HG03520 (cell line): ENCODE results near the gene EHD2.
"Not testable (repeated sequence)": the region's sequence is repeated elsewhere in the genome, so short reads cannot be mapped to it uniquely, and the experiment has no call there.

Experiments used
- ATAC-seq: cut with Tn5 transposase; IDR thresholded peaks from one replicate; pipeline ENCODE4 v1.9.1; 2021; ENCODE audit warnings: mild to moderate bottlenecking, moderate library complexity; ENCODE audit not compliant: unreplicated experiment

EHD2 gene

DNA sequence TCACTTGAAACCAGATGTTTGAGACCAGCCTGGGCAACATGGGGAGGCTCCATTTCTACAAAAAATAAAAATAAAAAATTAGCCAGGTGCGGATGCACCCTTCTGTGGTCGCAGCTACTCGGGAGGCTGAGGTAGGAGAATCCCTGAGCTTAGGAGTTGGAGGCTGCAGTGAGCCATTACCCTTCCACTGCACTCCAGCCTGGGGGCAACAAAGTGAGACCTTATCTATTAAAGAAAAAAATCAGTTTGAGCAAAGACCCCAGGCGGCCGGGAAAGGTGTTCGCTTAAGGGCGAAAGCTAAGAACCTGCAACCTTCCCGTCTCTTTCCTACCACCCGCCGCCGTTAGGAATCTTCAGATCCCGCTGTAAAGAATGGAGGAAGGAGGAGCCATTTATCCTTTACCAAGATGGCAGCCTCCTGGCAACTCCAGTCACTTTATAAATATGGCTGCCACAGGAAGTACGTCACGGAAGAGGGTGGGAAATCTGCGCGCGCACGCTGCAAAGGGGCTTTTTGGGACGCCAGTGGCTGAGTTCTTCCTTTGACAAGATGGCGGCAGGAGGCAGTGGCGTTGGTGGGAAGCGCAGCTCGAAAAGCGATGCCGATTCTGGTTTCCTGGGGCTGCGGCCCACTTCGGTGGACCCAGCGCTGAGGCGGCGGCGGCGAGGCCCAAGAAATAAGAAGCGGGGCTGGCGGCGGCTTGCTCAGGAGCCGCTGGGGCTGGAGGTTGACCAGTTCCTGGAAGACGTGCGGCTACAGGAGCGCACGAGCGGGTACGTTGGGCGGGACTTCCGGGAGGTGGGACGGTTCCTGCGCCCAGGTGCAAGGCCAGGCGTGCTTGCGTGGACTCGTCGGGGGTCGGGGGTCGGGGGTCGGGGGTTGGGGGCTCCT is 32.0 kb downstream of the EHD2 start, which contains the start of gene NOP53:
Gene NOP53 (plus strand): TSS at position 537 of the 892 bp plus-strand sequence. CDS start 14 bp downstream, at position 551.
- ATAC-seq, result peak; percentile 69

DNA sequence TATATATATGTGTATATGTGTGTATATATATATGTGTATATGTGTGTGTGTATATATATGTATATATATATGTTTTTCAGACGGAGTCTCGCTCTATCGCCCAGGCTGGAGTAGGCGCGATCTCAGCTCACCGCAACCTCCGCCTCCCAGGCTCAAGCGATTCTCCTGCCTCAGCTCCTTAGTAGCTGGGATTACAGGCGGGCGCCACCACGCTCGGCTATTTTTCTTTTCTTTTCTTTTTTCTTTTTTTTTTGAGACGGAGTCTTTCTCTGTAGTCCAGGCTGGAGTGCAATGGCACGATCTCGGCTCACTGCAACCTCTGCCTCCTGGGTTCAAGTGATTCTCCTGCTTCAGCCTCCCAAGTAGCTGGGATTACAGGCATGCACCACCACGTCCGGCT is 32.9 kb downstream of the EHD2 start:
- not testable (repeated sequence) for ATAC-seq

DNA sequence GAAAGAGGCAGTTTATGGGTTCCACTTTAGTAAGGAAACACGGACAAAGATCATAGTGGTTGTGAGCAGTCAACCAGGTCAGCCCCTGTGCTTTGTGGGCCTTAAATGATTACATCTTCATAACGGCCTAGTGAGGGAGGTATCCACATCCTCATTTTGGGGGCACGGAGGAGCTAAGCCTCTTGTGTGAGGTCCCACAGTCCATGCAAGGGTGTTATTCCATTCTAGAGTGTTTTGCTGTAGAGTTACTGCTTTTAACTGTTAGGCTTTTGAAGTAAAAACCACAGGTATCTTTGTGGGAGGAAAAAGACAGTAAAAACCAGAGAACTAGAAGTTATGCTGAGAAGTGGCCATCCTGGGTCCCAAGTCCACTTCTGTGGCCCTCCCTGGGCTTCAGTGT is 36.1 kb downstream of the EHD2 start:
- ATAC-seq, result no peak

- no peak for ATAC-seq
Measured at GRCh38 chr19:47750752-47751151, 37.5 kb downstream of the EHD2 start.

- no peak for ATAC-seq
Measured at GRCh38 chr19:47752440-47753211, 39.4 kb downstream of the EHD2 start.

- no peak for ATAC-seq
Measured at GRCh38 chr19:47754206-47755064, 41.2 kb downstream of the EHD2 start.

DNA sequence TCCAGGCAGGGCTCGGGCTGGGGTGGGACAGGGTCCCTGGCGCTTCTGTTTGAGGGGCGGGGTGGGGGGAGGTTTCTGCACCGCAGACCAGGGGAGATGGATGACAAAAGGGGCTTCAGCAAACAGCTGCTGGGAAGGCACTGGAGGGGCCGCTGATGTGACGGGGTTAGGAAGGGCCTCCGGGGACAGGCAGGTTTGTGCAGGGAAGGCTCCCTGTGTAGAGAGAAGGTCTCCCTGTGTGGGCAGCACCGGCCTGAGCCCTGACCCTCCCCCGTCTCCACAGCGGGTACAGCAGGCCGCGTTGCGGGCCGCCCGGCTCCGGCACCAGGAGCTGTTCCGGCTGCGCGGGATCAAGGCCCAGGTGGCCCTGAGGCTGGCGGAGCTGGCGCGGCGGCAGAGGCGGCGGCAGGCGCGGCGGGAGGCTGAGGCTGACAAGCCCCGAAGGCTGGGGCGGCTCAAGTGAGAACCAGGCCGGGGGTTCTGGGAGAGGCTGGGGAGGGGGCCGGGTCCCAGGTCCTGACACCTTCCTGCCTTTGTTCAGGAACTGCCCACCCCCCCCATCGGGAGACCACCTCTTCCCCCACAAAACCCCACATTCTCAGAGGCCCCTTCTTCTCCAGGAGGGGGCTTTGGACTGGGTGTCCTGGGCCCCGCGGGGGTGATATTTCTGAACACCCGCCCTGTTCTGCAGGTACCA is 42.0 kb downstream of the EHD2 start:
- no peak for ATAC-seq

DNA sequence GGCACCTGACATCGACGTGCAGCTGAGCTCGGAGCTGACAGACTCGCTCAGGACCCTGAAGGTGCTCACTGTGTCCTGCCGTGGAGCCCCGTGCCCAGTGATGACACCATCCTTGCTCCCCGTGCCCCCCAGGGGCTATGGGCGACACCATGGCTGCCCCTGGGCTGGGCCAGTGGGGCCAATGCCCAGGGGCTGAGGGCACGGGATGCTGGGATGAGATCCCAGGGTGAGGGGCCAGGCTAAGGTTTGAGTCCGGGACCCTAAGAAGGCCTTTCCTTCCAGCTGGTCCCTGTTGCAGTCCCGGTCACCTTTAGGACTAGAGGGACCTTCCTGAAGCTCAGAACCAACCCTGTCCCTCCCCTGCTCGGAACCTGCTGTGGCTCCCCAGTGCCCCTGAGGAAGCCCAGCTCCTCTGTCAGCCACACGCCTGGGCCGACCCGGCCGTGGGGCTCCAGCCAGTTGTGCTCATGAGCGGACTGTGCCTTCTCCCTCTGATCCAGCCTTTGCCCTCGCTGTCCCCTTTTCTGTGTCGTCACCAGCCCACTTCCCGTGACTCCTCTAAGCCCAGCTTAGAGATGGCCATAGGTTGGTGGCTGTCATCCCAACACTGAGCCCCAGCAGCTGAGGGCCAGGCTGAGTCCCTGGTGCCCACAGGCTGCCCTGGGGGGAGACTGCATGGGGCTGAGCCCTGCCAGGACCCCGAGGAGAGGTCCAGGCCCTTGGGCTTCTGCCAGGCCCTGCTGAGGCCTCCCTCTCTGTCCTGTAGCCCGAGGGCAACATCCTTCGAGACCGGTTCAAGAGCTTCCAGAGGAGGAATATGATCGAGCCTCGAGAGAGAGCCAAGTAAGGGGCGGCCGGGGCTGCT is 42.8 kb downstream of the EHD2 start:
- ATAC-seq, result no peak

GRCh38 chr19:47756627-47756929 is 43.4 kb downstream of the EHD2 start:
- no peak for ATAC-seq

DNA sequence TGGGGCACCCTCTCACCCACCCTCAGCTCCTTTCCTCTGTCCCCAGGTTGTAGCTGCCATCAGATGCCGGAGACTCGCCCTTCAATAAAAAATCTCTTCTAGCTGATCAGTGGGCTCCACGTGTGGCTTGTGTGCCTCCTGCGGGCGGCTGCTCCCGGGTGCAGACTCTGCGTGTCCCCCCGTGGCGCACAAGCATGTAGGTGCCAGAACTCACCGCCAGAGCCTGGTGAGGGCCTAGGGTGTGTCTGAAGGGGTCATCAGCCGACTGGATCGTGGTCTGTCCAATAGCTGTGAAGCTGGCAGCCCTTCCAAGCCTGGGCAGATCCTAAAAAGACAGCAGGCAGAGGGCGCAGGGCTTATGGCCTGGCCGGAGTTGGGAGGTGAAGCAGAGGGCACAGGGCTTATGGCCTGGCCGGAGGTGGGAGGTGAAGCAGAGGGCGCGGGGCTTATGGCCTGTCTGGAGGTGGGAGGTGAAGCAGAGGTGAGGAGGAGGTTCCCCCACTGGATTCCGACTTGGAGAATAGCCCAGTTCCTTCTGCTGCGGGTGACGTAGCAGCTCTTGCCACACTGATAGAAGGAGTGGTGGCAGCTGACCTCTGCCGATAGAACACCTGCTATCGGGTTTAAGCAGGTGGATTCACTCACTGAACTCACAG is 43.9 kb downstream of the EHD2 start:
- ATAC-seq, result no peak

DNA sequence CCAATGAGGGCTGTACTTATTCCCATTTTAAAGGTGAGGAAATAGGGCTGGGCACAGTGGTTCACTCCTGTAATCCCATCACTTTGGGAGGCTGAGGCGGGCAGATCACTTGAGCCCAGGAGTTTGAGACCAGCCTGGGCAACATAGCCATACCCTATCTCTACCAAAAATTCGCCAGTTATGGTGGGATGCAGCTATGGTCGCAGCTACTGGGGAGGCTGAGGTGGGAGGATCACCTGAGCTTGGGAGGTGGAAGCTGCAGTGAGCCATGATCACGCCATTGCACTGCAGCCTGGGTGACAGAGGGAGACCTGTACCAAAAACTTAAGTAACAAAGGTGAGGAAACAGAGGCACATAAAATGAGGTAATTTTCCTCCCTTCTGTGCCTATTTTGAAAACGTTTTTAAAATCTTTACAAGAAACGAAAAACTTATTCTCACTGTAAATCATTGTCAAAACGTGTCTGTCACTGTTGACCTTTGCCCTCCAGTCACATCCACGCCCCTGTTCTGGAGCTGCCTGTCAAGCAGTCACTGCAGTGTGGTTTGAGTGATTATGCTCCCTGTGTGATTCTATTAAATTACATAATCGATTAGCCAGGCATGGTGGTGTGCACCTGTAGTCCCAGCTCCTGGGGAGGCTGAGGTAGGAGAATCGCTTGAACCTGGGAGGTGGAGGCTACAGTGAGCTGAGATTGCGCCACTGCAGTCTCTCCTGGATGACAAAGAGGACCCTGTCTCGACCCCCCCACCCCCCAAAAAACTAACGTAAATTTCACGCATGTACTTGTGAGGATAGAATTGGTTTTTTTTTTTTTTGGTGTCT is 44.6 kb downstream of the EHD2 start:
- ATAC-seq, result no peak

DNA sequence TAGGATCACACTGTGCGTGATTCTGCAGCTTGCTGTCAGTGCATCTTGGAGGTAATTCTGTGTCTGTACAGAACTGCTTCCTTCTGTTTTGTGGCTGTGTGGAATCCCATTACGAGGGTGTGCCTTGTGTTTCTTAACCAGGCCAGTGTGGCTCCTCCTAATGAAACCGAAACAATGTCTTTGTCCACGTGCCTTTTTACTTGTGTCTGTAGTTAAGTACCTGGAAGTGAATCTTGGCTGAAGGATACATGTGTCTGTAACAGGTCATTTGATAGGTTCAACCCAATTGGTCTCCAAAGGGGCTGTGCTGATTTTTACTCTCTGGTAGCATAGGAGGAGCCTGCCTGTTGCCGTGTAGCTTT is 45.2 kb downstream of the EHD2 start:
- no peak for ATAC-seq

GRCh38 chr19:47760632-47760999 is 47.4 kb downstream of the EHD2 start:
- no peak for ATAC-seq

DNA sequence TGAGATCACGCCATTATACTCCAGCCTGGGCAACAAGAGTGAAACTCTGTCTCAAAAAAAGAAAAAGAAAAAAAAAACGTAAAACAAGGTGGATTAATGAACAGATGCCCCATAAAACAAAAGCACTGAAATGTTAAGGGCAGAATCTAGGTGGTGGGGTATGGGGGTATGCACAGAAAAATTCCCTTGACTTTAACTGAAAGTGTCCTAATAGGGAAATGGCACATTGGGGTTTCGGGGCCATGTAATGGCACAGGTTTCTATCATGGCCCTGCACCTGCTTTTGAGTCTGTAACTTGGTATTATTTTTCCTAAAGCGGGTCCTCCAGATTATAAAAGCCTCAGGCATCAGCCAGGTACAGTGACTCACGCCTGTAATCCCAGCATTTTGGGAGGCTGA is 48.3 kb downstream of the EHD2 start:
- no peak for ATAC-seq

DNA sequence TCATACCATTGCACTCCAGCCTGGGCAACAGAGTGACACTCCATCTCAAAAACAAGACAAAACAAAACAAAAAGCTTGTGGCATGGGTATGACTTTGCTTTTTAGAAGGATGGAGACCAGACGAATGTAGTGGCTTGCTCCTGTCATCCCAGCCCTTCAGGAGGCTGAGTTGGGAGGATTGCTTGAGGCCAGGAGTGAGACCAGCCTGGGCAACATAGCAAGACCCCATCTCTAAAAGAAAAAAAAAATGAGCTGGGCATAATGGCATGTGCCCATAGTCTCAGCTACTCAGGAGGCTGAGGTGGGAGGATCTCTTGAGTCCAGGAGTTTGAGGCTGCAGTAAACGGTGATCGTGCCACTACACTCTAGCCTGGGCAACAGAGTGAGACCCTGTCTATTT is 48.9 kb downstream of the EHD2 start:
- no peak for ATAC-seq

DNA sequence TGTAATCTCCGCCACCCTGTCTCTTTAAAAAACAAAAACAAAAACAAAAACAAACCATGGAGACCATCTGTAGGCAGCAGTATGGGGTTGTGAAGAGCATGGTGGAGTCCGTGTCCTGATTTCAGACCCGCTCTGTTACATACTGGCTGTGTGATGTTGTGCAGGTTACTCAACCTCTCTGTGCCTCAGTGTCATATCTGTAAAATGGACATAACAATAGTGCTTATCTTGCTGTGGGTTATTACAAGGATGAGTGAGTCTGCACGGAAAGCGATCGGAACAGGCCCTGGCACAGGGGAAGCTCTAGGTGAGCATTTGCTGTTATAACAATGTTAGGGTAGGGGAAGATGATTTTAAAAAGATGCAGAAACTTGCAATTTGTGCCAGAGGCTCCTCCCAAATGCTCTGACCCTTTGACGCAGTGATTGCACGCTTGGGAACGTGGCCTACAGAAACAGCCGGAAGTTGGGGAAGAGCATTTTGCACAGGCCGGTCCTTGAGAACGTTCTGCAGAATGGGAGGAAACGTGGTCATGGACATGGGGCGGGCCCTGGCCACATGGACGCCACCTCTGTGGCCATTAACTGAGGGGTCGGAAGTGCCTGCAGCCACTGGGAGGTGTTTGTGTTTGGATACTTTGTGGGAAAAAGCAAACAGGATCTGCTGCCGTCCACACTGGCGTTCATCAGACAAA is 49.5 kb downstream of the EHD2 start:
- no peak for ATAC-seq

GRCh38 chr19:47764705-47765104 is 51.5 kb downstream of the EHD2 start:
- ATAC-seq, result not testable (repeated sequence)
